ENCODE measurements around the gene DAP3. TPM values are rescaled to one million over a fixed set of nuclear protein-coding genes. Genes with fewer than 3 reads are reported as not detected.
"Not testable (repeated sequence)": the region's sequence is repeated elsewhere in the genome, so short reads cannot be mapped to it uniquely, and the experiment has no call there.

The DAP3 gene
- polyA plus RNA-seq, 3 donors from 2014 or later: 75.5 to 88.1 (median 85.1) TPM

GRCh38 chr1:155657463-155657862 lies 31.4 kb upstream of the DAP3 start:
- peak overlapping the region in 2 of 6 donors; percentile 33 to 64 for H3K27ac Mint-ChIP-seq
- no peaks in the 10 kb centered on the region for H3K9me3 Mint-ChIP-seq
- peaks cover 9 to 33% (median 29%) of the 10 kb centered on the region in 3 donors for H3K36me3 Mint-ChIP-seq
- no peak for DNase-seq
- H3K4me1 Mint-ChIP-seq: no peaks in the 10 kb centered on the region
- H3K27me3 Mint-ChIP-seq (ENCODE audit: low read depth in 3 of 3): peaks cover 0 to 7% (median 1%) of the 10 kb centered on the region in 3 donors
- H3K4me3 Mint-ChIP-seq: no peak overlapping the region

- not testable (repeated sequence) for H3K27ac Mint-ChIP-seq
Observed at GRCh38 chr1:155661239-155661638, 27.7 kb upstream of the DAP3 start.

GRCh38 chr1:155669233-155670162 lies 19.4 kb upstream of the DAP3 start:
- peaks cover 0 to 5% (median 0%) of the 10 kb centered on the region in 3 donors for H3K27me3 Mint-ChIP-seq (ENCODE audit: low read depth in 3 of 3)
- H3K4me1 Mint-ChIP-seq: no peaks in the 10 kb centered on the region
- H3K27ac Mint-ChIP-seq: peak overlapping the region in 4 of 6 donors; percentile 0 to 46 (median 30)
- H3K4me3 Mint-ChIP-seq: no peak overlapping the region
- no peak for DNase-seq
- peaks cover 21 to 51% (median 30%) of the 10 kb centered on the region in 3 donors for H3K36me3 Mint-ChIP-seq
- H3K9me3 Mint-ChIP-seq: no peaks in the 10 kb centered on the region

More at GRCh38 chr1:155661239-155661638, 27.7 kb upstream of the DAP3 start:
- H3K9me3 Mint-ChIP-seq; H3K4me1 Mint-ChIP-seq; DNase-seq; H3K4me3 Mint-ChIP-seq; H3K27me3 Mint-ChIP-seq (ENCODE audit: low read depth in 3 of 3): not testable (repeated sequence)
- peaks cover 12 to 42% (median 36%) of the 10 kb centered on the region in 3 donors for H3K36me3 Mint-ChIP-seq

GRCh38 chr1:155671750-155672149 lies 17.1 kb upstream of the DAP3 start:
- H3K9me3 Mint-ChIP-seq: no peaks in the 10 kb centered on the region
- no peak for DNase-seq
- H3K36me3 Mint-ChIP-seq: peaks cover 22 to 53% (median 28%) of the 10 kb centered on the region in 3 donors
- peak overlapping the region in 1 of 6 donors; percentile 30 for H3K27ac Mint-ChIP-seq
- H3K4me3 Mint-ChIP-seq: no peak overlapping the region
- no peaks in the 10 kb centered on the region for H3K4me1 Mint-ChIP-seq
- peaks cover 0 to 3% (median 0%) of the 10 kb centered on the region in 3 donors for H3K27me3 Mint-ChIP-seq (ENCODE audit: low read depth in 3 of 3)

GRCh38 chr1:155673003-155673402 lies 15.9 kb upstream of the DAP3 start:
- DNase-seq: no peak
- Mint-ChIP-seq H3K27ac (peak overlapping the region in 1 of 6 donors; percentile 17), H3K4me1 (no peaks in the 10 kb centered on the region), H3K36me3 (peaks cover 26 to 60% (median 28%) of the 10 kb centered on the region in 3 donors), H3K27me3 (ENCODE audit: low read depth in 3 of 3) (peaks cover 0 to 3% (median 0%) of the 10 kb centered on the region in 3 donors), H3K4me3 (no peak overlapping the region), H3K9me3 (no peaks in the 10 kb centered on the region)

GRCh38 chr1:155678027-155678426 lies 10.9 kb upstream of the DAP3 start:
- no peak overlapping the region for H3K4me3 Mint-ChIP-seq
- H3K4me1 Mint-ChIP-seq: peaks cover 7 to 32% of the 10 kb centered on the region in 2 donors
- H3K27ac Mint-ChIP-seq: no peak overlapping the region
- peaks cover 13 to 32% (median 13%) of the 10 kb centered on the region in 3 donors for H3K36me3 Mint-ChIP-seq
- peaks cover 0 to 6% (median 0%) of the 10 kb centered on the region in 3 donors for H3K27me3 Mint-ChIP-seq (ENCODE audit: low read depth in 3 of 3)
- no peaks in the 10 kb centered on the region for H3K9me3 Mint-ChIP-seq
- DNase-seq: no peak

- H3K4me1 Mint-ChIP-seq: peaks cover 15 to 42% of the 10 kb centered on the region in 2 donors
- not testable (repeated sequence) for H3K4me3 Mint-ChIP-seq; H3K27ac Mint-ChIP-seq; DNase-seq; H3K27me3 Mint-ChIP-seq (ENCODE audit: low read depth in 3 of 3); H3K9me3 Mint-ChIP-seq
- H3K36me3 Mint-ChIP-seq: peaks cover 11 to 32% (median 13%) of the 10 kb centered on the region in 3 donors
Observed at GRCh38 chr1:155678992-155679391, 9.9 kb upstream of the DAP3 start.

- peak overlapping the region in 4 of 6 donors; percentile 8 to 53 (median 18) for H3K27ac Mint-ChIP-seq
- H3K27me3 Mint-ChIP-seq (ENCODE audit: low read depth in 3 of 3): peaks cover 0 to 6% (median 0%) of the 10 kb centered on the region in 3 donors
- no peak for DNase-seq
- H3K36me3 Mint-ChIP-seq: peaks cover 9 to 27% (median 11%) of the 10 kb centered on the region in 3 donors
- H3K9me3 Mint-ChIP-seq: no peaks in the 10 kb centered on the region
- no peak overlapping the region for H3K4me3 Mint-ChIP-seq
- peaks cover 30 to 57% of the 10 kb centered on the region in 2 donors for H3K4me1 Mint-ChIP-seq
Observed at GRCh38 chr1:155680531-155680930, 8.4 kb upstream of the DAP3 start.

- Mint-ChIP-seq H3K4me3 (no peak overlapping the region), H3K4me1 (peaks cover 43 to 70% of the 10 kb centered on the region in 2 donors), H3K27me3 (ENCODE audit: low read depth in 3 of 3) (peaks cover 0 to 3% (median 3%) of the 10 kb centered on the region in 3 donors), H3K9me3 (no peaks in the 10 kb centered on the region), H3K27ac (no peak overlapping the region), H3K36me3 (peaks cover 6 to 21% (median 6%) of the 10 kb centered on the region in 3 donors)
- no peak for DNase-seq
Observed at GRCh38 chr1:155681776-155682175, 7.1 kb upstream of the DAP3 start.

GRCh38 chr1:155687705-155688323 lies 1.1 kb upstream of the DAP3 start:
- peaks cover 68 to 80% of the 10 kb centered on the region in 2 donors for H3K4me1 Mint-ChIP-seq
- H3K36me3 Mint-ChIP-seq: peaks cover 11 to 19% (median 18%) of the 10 kb centered on the region in 3 donors
- peak overlapping the region; percentile 95 to 98 (median 97) for H3K4me3 Mint-ChIP-seq
- H3K9me3 Mint-ChIP-seq, DNase-seq: not testable (repeated sequence)
- H3K27me3 Mint-ChIP-seq (ENCODE audit: low read depth in 3 of 3): peaks cover 0 to 20% (median 5%) of the 10 kb centered on the region in 3 donors
- H3K27ac Mint-ChIP-seq: peak overlapping the region; percentile 91 to 98 (median 96)

GRCh38 chr1:155688324-155689080 lies 389 bp upstream of the DAP3 start, which contains the start of gene YY1AP1:
Gene YY1AP1 (minus strand): TSS chr1:155688774. CDS start chr1:155680436, 8,338 bp downstream.
- Mint-ChIP-seq H3K36me3 (peaks cover 11 to 24% (median 19%) of the 10 kb centered on the region in 3 donors), H3K27me3 (ENCODE audit: low read depth in 3 of 3) (peaks cover 0 to 20% (median 5%) of the 10 kb centered on the region in 3 donors), H3K4me1 (peaks cover 67 to 82% of the 10 kb centered on the region in 2 donors), H3K4me3 (peak within 1 kb of the TSS; percentile 95 to 98 (median 97)), H3K9me3 (peaks cover 0 to 6% (median 0%) of the 10 kb centered on the region in 6 donors), H3K27ac (peak within 1 kb of the TSS; percentile 91 to 98 (median 96))
- DNase-seq: peak; percentile 93 to 94 (median 93)

GRCh38 chr1:155691992-155692528 lies 3.2 kb downstream of the DAP3 start:
- Mint-ChIP-seq H3K9me3 (peaks cover 0 to 6% (median 0%) of the 10 kb centered on the region in 6 donors), H3K27me3 (ENCODE audit: low read depth in 3 of 3) (peaks cover 0 to 20% (median 2%) of the 10 kb centered on the region in 3 donors), H3K4me3 (no peak overlapping the region), H3K36me3 (peaks cover 11 to 24% (median 19%) of the 10 kb centered on the region in 3 donors), H3K27ac (no peak overlapping the region), H3K4me1 (peaks cover 54 to 79% of the 10 kb centered on the region in 2 donors)
- DNase-seq: no peak

GRCh38 chr1:155694167-155694566 lies 5.3 kb downstream of the DAP3 start:
- Mint-ChIP-seq H3K4me1 (peaks cover 61 to 91% of the 10 kb centered on the region in 2 donors), H3K9me3 (peaks cover 0 to 6% (median 0%) of the 10 kb centered on the region in 6 donors), H3K4me3 (no peak overlapping the region), H3K27ac (peak overlapping the region in 1 of 6 donors; percentile 51), H3K36me3 (peaks cover 11 to 24% (median 19%) of the 10 kb centered on the region in 3 donors), H3K27me3 (ENCODE audit: low read depth in 3 of 3) (peaks cover 0 to 7% (median 0%) of the 10 kb centered on the region in 3 donors)
- DNase-seq: no peak

All from immature natural killer cell (primary cell).